K562 (cell line): ENCODE measurements around the gene MINDY4. TPM values are rescaled to one million over a fixed set of nuclear protein-coding genes. Genes with fewer than 3 reads are reported as not detected.

ENCODE experiments used
- ATAC-seq: fragments of 200-7000 bp; cut with Tn5 transposase; 3 replicates; pipeline ENCODE4 v1.9.1; 2020; ENCODE audit warnings: moderate library complexity
- BruUV-seq: library from RNA; stranded (reverse); fragments of 400-500 nt; replicated peaks from 2 replicates; lab custom pipeline; 2021; lab: Mats Ljungman, UMichigan
- CTCF ChIA-PET: fragments of 300-600 bp; formaldehyde crosslinking; extraction: SDS; loops from one replicate; lab custom pipeline; 2021; ENCODE audit warnings: low intra/inter-chr PET ratio; lab: Yijun Ruan, JAX
- POLR2A ChIA-PET: fragments of 300-600, 350-650 bp; sonication (Branson Sonifier 250); formaldehyde crosslinking; extraction: SDS; loops from one replicate; lab custom pipeline; 2021; ENCODE audit warnings: antibody characterized with exemption, inconsistent platforms; lab: Yijun Ruan, JAX
- DNase-seq, 4 experiments: peaks; one replicate each; pipeline versions ENCODE4 v3.0.0 to v3.0.0-alpha.2; 2011 to 2018; ENCODE audit warnings: low spot score in 3 of 4, mixed read lengths in 3 of 4; ENCODE audit errors: extremely low read depth in 1 of 4
- FAIRE-seq: peaks from 2 replicates; lab custom pipeline; 2011; peaks lifted over from hg19 to GRCh38; lab: Jason Lieb, UNC
- H2AFZ ChIP-seq: 2 replicates; pipeline ENCODE4 v1.6.0; 2011; ENCODE audit warnings: low read depth, low read length, control low read depth, inconsistent platforms
- H3K27ac ChIP-seq: fragments of 200-600 bp; 3 replicates; pipeline ENCODE4 v1.8.0; 2011; ENCODE audit warnings: low read depth, mild to moderate bottlenecking, control low read depth, inconsistent platforms, low read length, moderate library complexity, mixed read lengths; ENCODE audit errors: extremely low read depth
- H3K27me3 ChIP-seq, 2 experiments: fragments of 300-600 bp in 1 of 2; 2 replicates in 1 of 2; 3 replicates in 1 of 2; pipeline versions ENCODE4 v1.6.0 to v1.8.0; 2011; ENCODE audit warnings: inconsistent platforms in 2 of 2, low read length in 2 of 2, mild to moderate bottlenecking in 1 of 2, mixed read lengths in 1 of 2, moderate library complexity in 1 of 2; ENCODE audit not compliant: control insufficient read depth in 2 of 2, insufficient read depth in 2 of 2
- H3K36me3 ChIP-seq: fragments of 300-600 bp; 3 replicates; pipeline ENCODE4 v1.8.0; 2011; ENCODE audit warnings: mild to moderate bottlenecking, low read length, inconsistent platforms; ENCODE audit not compliant: control insufficient read depth, insufficient read depth
- H3K4me1 ChIP-seq, 2 experiments: fragments of 200-600 bp in 1 of 2; replicated peaks in 1 of 2; 2 replicates in 1 of 2; 3 replicates in 1 of 2; pipeline versions ENCODE4 v1.5.1 to v1.8.0; 2011; ENCODE audit warnings: inconsistent platforms in 2 of 2, low read length in 2 of 2, mild to moderate bottlenecking in 1 of 2, mixed read lengths in 1 of 2, moderate library complexity in 1 of 2; ENCODE audit not compliant: control insufficient read depth in 2 of 2, insufficient read depth in 2 of 2
- H3K4me2 ChIP-seq: 2 replicates; pipeline ENCODE4 v1.6.1; 2011; ENCODE audit warnings: low read length, control low read depth, inconsistent platforms, mixed read lengths; ENCODE audit not compliant: insufficient read depth
- H3K4me3 ChIP-seq: fragments of 200-600 bp; sonication (generic), shearing (Covaris generic); 2 replicates; pipeline ENCODE4 v1.5.1; 2016; ENCODE audit warnings: control low read depth, inconsistent platforms
- H3K79me2 ChIP-seq: fragments of 200-600 bp; 3 replicates; pipeline ENCODE4 v1.8.0; 2011; ENCODE audit warnings: low read length, inconsistent platforms; ENCODE audit not compliant: control insufficient read depth, insufficient read depth
- H3K9ac ChIP-seq, 2 experiments: 2 replicates each; pipeline versions ENCODE4 v1.6.0 to v1.6.1; 2011; ENCODE audit warnings: low read depth in 2 of 2, low read length in 2 of 2, control low read depth in 1 of 2, inconsistent platforms in 1 of 2, mild to moderate bottlenecking in 1 of 2, mixed read lengths in 1 of 2; ENCODE audit not compliant: insufficient read depth in 1 of 2
- H3K9me1 ChIP-seq: one replicate; pipeline ENCODE4 v1.6.0; 2011; ENCODE audit warnings: inconsistent platforms, mild to moderate bottlenecking, low read length, moderate library complexity; ENCODE audit not compliant: control insufficient read depth, insufficient read depth
- H3K9me3 ChIP-seq: replicated peaks from 2 replicates; pipeline ENCODE4 v1.5.1; 2011; ENCODE audit warnings: low read depth, low read length, inconsistent platforms; ENCODE audit not compliant: control insufficient read depth, insufficient read depth
- H4K20me1 ChIP-seq: replicated peaks from 2 replicates; pipeline ENCODE4 v1.6.1; 2011; ENCODE audit warnings: low read length, inconsistent platforms, mixed read lengths; ENCODE audit not compliant: control insufficient read depth, insufficient read depth
- BRF2 ChIP-seq: IDR thresholded peaks from 3 replicates; pipeline ENCODE4 v1.6.1; 2011; ENCODE audit warnings: borderline replicate concordance, mild to moderate bottlenecking; ENCODE audit not compliant: insufficient read length, insufficient read depth
- FOXK1 ChIP-seq: sonication (generic); formaldehyde crosslinking; IDR thresholded peaks from 2 replicates; pipeline ENCODE4 v1.8.0; 2022; ENCODE audit warnings: missing genetic modification reagents, mild to moderate bottlenecking, borderline replicate concordance
- HNRNPUL1 ChIP-seq: fragments of 200-400 bp; formaldehyde crosslinking; IDR thresholded peaks from 2 replicates; pipeline ENCODE4 v1.6.1; 2017; ENCODE audit warnings: low read length
- PCBP2 ChIP-seq: fragments of 200-400 bp; formaldehyde crosslinking; IDR thresholded peaks from 2 replicates; pipeline ENCODE4 v1.6.1; 2018; ENCODE audit warnings: low read length, low read depth, mild to moderate bottlenecking, moderate library complexity; ENCODE audit not compliant: poor library complexity, severe bottlenecking
- TSC22D4 ChIP-seq: fragments of 450-650 bp; IDR thresholded peaks from 2 replicates; pipeline ENCODE4 v1.6.1; 2016; ENCODE audit warnings: missing genetic modification characterization, missing biosample characterization, control low read depth
- ZNF347 ChIP-seq: fragments of 450-650 bp; formaldehyde crosslinking; IDR thresholded peaks from 2 replicates; pipeline ENCODE4 v1.4.0; 2020; ENCODE audit warnings: low read depth, mild to moderate bottlenecking, moderate library complexity
- WGBS: fragments of 100-300 bp; shearing (Covaris generic); methylation state at CpG from one replicate; pipeline ENCODE4 v1.1.6; 2016; ENCODE audit warnings: low coverage, mixed read lengths; ENCODE audit not compliant: insufficient coverage; ENCODE audit errors: missing lambda C conversion rate; 5-methylcytosine and 5-hydroxymethylcytosine counted together
- in situ Hi-C: fragments of 300-500 bp; cut with MboI; formaldehyde crosslinking; loops from 4 replicates; pipeline ENCODE4 v1.15.0; 2018; ENCODE audit warnings: inconsistent platforms, mixed read lengths
- intact Hi-C: fragments of 100-400 bp; cut with micrococcal nuclease; formaldehyde crosslinking; loops from 2 replicates; pipeline ENCODE4 v1.14.2; 2022
- polyA plus RNA-seq, 8 experiments: library from polyadenylated mRNA; depleted of rRNA in 4 of 8; stranded (reverse) in 5 of 8; unstranded in 3 of 8; fragments of >200 nt; fragmentation: Nextera tagmentation in 2 of 8; fragmentation: Illumina TruSeq in 1 of 8; extraction: Ambion mirVana in 2 of 8; extraction: Trizol in 1 of 8; gene quantifications; 2 replicates each; pipeline versions ENCODE4 v1.2.1 to v1.2.3, GENCODE V29; 2011 to 2014; ENCODE audit warnings: inconsistent platforms in 1 of 8, missing spikeins in 1 of 8
- total RNA-seq, 7 experiments: library from RNA; depleted of rRNA in 6 of 7; stranded (reverse); fragments of >200 nt in 6 of 7; fragmentation: Illumina TruSeq in 2 of 7; extraction: Trizol in 2 of 7; gene quantifications; 2 replicates each; pipeline versions ENCODE4 v1.2.1 to v1.2.3, GENCODE V29; 2011 to 2021; ENCODE audit warnings: low replicate concordance in 1 of 7

The MINDY4 gene
- total and polyA plus RNA-seq, 9 of the 15 experiments (the other 6 are each of a cell fraction or from before 2014, with no cell fraction given) = 2.1 to 16.7 (median 11.0) TPM

GRCh38 chr7:30906515-30907240 lies 135.5 kb downstream of the MINDY4 start:
- no peak for DNase-seq
- Histone ChIP-seq H3K4me2 (no peak overlapping the region), H3K27me3 (no peaks in the 10 kb centered on the region), H4K20me1 (no peaks in the 10 kb centered on the region; the same call in 1 of the 2 replicates), H2AFZ (no peak overlapping the region), H3K9ac (peak overlapping the region in 1 of 2 experiments; percentile 75; a peak in 2 of 4 replicates), H3K4me3 (no peak overlapping the region), H3K27ac (no peak overlapping the region), H3K9me1 (no peaks in the 10 kb centered on the region), H3K9me3 (no peaks in the 10 kb centered on the region), H3K36me3 (no peaks in the 10 kb centered on the region), H3K4me1 (peaks cover 16 to 83% of the 10 kb centered on the region in 2 experiments; a peak in 4 of 5 replicates), H3K79me2 (no peaks in the 10 kb centered on the region)
- WGBS = 63% methylated on average over 9 of the region's 11 CpGs
- no peak for FAIRE-seq
- no peak for TF ChIP-seq HNRNPUL1
- CTCF ChIA-PET = no interaction called here
- POLR2A ChIA-PET = interaction anchor here (0.7 kb wide), 1 partner anchor 1701 kb away, joined by 3 read pairs; no protein-coding TSS in a partner anchor
- intact Hi-C loops = no loop called here
- in situ Hi-C loops = no loop called here
- no peak for ATAC-seq
- no TSS peak for BruUV-seq

- 68% methylated on average over 14 of the region's 14 CpGs for WGBS
- Histone ChIP-seq H4K20me1 (no peaks in the 10 kb centered on the region), H3K9ac (peak overlapping the region in 1 of 2 experiments; percentile 52; a peak in 1 of 4 replicates), H3K9me3 (no peaks in the 10 kb centered on the region), H3K36me3 (no peaks in the 10 kb centered on the region), H3K9me1 (no peaks in the 10 kb centered on the region), H3K4me3 (no peak overlapping the region), H3K27ac (no peak overlapping the region), H3K4me2 (no peak overlapping the region), H2AFZ (no peak overlapping the region), H3K79me2 (no peaks in the 10 kb centered on the region), H3K4me1 (peaks cover 16 to 84% of the 10 kb centered on the region in 2 experiments; a peak in 4 of 5 replicates), H3K27me3 (no peaks in the 10 kb centered on the region)
- ATAC-seq (no peak), FAIRE-seq (no peak), DNase-seq (no peak)
- intact Hi-C loops (no loop called here), in situ Hi-C loops (no loop called here)
- no peak for TF ChIP-seq PCBP2
- TF ChIP-seq ZNF347 (CRISPR knock-in tag) = no peak
- no peak for TF ChIP-seq BRF2
- no peak for TF ChIP-seq FOXK1 (CRISPR knock-in tag)
- TF ChIP-seq TSC22D4 (tag) = no peak
- BruUV-seq = no TSS peak
- POLR2A ChIA-PET = no interaction called here
- CTCF ChIA-PET = no interaction called here
Observed at GRCh38 chr7:30907527-30908267, 136.5 kb downstream of the MINDY4 start.
